Neuronal stem cell (in vitro differentiated cells): Measurements from ENCODE around the gene MAB21L4.
A peak's percentile ranks its signal among the peaks of the same experiment; 100 is the strongest.

Experiments
- DNase-seq: peaks from one replicate; pipeline ENCODE4 v3.0.0-alpha.2; 2013; ENCODE audit warnings: low spot score
- H2AFZ ChIP-seq: one replicate; pipeline ENCODE4 v1.6.1; 2013; ENCODE audit warnings: mild to moderate bottlenecking, low read length, inconsistent platforms
- H2AK5ac ChIP-seq: 2 replicates; pipeline ENCODE4 v1.6.1; 2013; ENCODE audit warnings: low read depth, mild to moderate bottlenecking, inconsistent platforms, low read length, moderate library complexity, mixed read lengths
- H2BK120ac ChIP-seq: 2 replicates; pipeline ENCODE4 v1.6.1; 2013; ENCODE audit warnings: low read depth, mild to moderate bottlenecking, inconsistent platforms, low read length, moderate library complexity, mixed read lengths
- H2BK12ac ChIP-seq: one replicate; pipeline ENCODE4 v1.6.1; 2013; ENCODE audit warnings: low read length, inconsistent platforms
- H2BK15ac ChIP-seq: 2 replicates; pipeline ENCODE4 v1.6.1; 2013; ENCODE audit warnings: mild to moderate bottlenecking, low read length, inconsistent platforms, mixed read lengths
- H2BK5ac ChIP-seq: one replicate; pipeline ENCODE4 v1.6.1; 2013; ENCODE audit warnings: inconsistent platforms, mild to moderate bottlenecking, low read length, moderate library complexity
- H3K14ac ChIP-seq: one replicate; pipeline ENCODE4 v1.6.1; 2013; ENCODE audit warnings: low read length, inconsistent platforms
- H3K18ac ChIP-seq: 2 replicates; pipeline ENCODE4 v1.6.1; 2013; ENCODE audit warnings: low read length, inconsistent platforms
- H3K23ac ChIP-seq: 2 replicates; pipeline ENCODE4 v1.6.1; 2013; ENCODE audit warnings: low read depth, mild to moderate bottlenecking, mixed read lengths, low read length, inconsistent platforms; ENCODE audit not compliant: poor library complexity
- H3K27ac ChIP-seq: replicated peaks from 3 replicates; pipeline ENCODE4 v1.5.1; 2013; ENCODE audit warnings: low read length, inconsistent platforms
- H3K27me3 ChIP-seq, 3 experiments: 2 replicates each; pipeline ENCODE4 v1.6.1; 2013; ENCODE audit warnings: low read length in 3 of 3, mild to moderate bottlenecking in 2 of 3, inconsistent platforms in 1 of 3, low read depth in 1 of 3, mixed read lengths in 1 of 3, moderate library complexity in 1 of 3; ENCODE audit not compliant: control insufficient read depth in 3 of 3, insufficient read depth in 3 of 3
- H3K36me3 ChIP-seq, 2 donors: replicated peaks in 1 of 2; 2 replicates each; pipeline ENCODE4 v1.6.1; 2013; ENCODE audit warnings: low read length in 2 of 2; ENCODE audit not compliant: control insufficient read depth in 2 of 2, insufficient read depth in 2 of 2
- H3K4ac ChIP-seq: 2 replicates; pipeline ENCODE4 v1.6.1; 2013; ENCODE audit warnings: inconsistent platforms, mild to moderate bottlenecking, low read length, moderate library complexity
- H3K4me1 ChIP-seq, 2 donors: 1 replicate in 1 of 2; 2 replicates in 1 of 2; pipeline ENCODE4 v1.6.1; 2013; ENCODE audit warnings: low read length in 2 of 2, low read depth in 1 of 2; ENCODE audit not compliant: control insufficient read depth in 2 of 2, insufficient read depth in 1 of 2
- H3K4me2 ChIP-seq: one replicate; pipeline ENCODE4 v1.6.1; 2013; ENCODE audit warnings: mild to moderate bottlenecking, low read length, inconsistent platforms; ENCODE audit not compliant: insufficient read depth, poor library complexity, severe bottlenecking
- H3K4me3 ChIP-seq, 2 donors: 2 replicates each; pipeline ENCODE4 v1.5.1; 2013; ENCODE audit warnings: low read length in 2 of 2, mild to moderate bottlenecking in 2 of 2, inconsistent platforms in 1 of 2, moderate library complexity in 1 of 2
- H3K79me1 ChIP-seq: one replicate; pipeline ENCODE4 v1.6.1; 2013; ENCODE audit warnings: low read depth, mild to moderate bottlenecking, inconsistent platforms, low read length, moderate library complexity
- H3K9ac ChIP-seq: one replicate; pipeline ENCODE4 v1.6.1; 2013; ENCODE audit warnings: mild to moderate bottlenecking, low read depth, low read length, inconsistent platforms; ENCODE audit not compliant: poor library complexity
- H3K9me3 ChIP-seq, 2 donors: replicated peaks in 1 of 2; 2 replicates each; pipeline versions ENCODE3 to v1.6.1; 2013; ENCODE audit warnings: low read length in 2 of 2, mild to moderate bottlenecking in 2 of 2, inconsistent platforms in 1 of 2, low read depth in 1 of 2, mixed read lengths in 1 of 2, moderate library complexity in 1 of 2; ENCODE audit not compliant: control insufficient read depth in 2 of 2, insufficient read depth in 1 of 2
- H4K8ac ChIP-seq: one replicate; pipeline ENCODE4 v1.6.1; 2013; ENCODE audit warnings: low read depth, mild to moderate bottlenecking, inconsistent platforms, low read length, moderate library complexity
- H4K91ac ChIP-seq: one replicate; pipeline ENCODE4 v1.6.1; 2013; ENCODE audit warnings: low read length, low read depth, mild to moderate bottlenecking, inconsistent platforms; ENCODE audit not compliant: poor library complexity
- WGBS, 2 donors: extraction: QIAGEN DNeasy Blood & Tissue Kit; methylation state at CpG; one replicate each; pipeline ENCODE4 v1.1.7; 2013; ENCODE audit warnings: missing lambda C conversion rate in 2 of 2, mixed read lengths in 1 of 2; ENCODE audit not compliant: insufficient read length in 2 of 2, insufficient replicate concordance in 1 of 2; ENCODE audit errors: extremely low coverage in 2 of 2; 5-methylcytosine and 5-hydroxymethylcytosine counted together

Gene MAB21L4

GRCh38 chr2:240871071-240871958 is 24.6 kb downstream of the MAB21L4 start:
- Histone ChIP-seq H3K4me3 (no peak overlapping the region), H2AFZ (no peak overlapping the region), H3K9me3 (no peaks in the 10 kb centered on the region), H3K14ac (no peak overlapping the region), H3K36me3 (peaks cover 0 to 2% of the 10 kb centered on the region in 2 donors), H3K23ac (no peak overlapping the region), H3K18ac (peak overlapping the region; percentile 60), H4K8ac (no peak overlapping the region), H3K27me3 (peaks cover 0 to 75% (median 0%) of the 10 kb centered on the region in 3 experiments), H3K9ac (no peak overlapping the region), H2BK120ac (no peak overlapping the region), H2BK12ac (no peak overlapping the region), H3K4me2 (no peak overlapping the region), H3K79me1 (peaks cover 2% of the 10 kb centered on the region), H3K4me1 (peaks cover 0 to 4% of the 10 kb centered on the region in 2 donors), H2AK5ac (peak overlapping the region; percentile 81), H4K91ac (no peak overlapping the region), H2BK5ac (peak overlapping the region; percentile 93), H3K27ac (no peak overlapping the region), H2BK15ac (no peak overlapping the region), H3K4ac (no peak overlapping the region)
- DNase-seq = no peak
- WGBS, 2 donors = no CpG with 5 or more reads among the region's 16 CpGs

GRCh38 chr2:240869956-240870875 is 25.7 kb downstream of the MAB21L4 start:
- Histone ChIP-seq H3K4me1 (peaks cover 0 to 4% of the 10 kb centered on the region in 2 donors), H3K27ac (no peak overlapping the region), H3K14ac (peak overlapping the region; percentile 73), H2BK120ac (no peak overlapping the region), H3K4me3 (no peak overlapping the region), H3K4ac (no peak overlapping the region), H2BK12ac (peak overlapping the region; percentile 30), H2BK5ac (peak overlapping the region; percentile 93), H3K4me2 (no peak overlapping the region), H2AFZ (no peak overlapping the region), H2BK15ac (no peak overlapping the region), H4K8ac (no peak overlapping the region), H4K91ac (no peak overlapping the region), H2AK5ac (peak overlapping the region; percentile 64), H3K9ac (no peak overlapping the region), H3K9me3 (no peaks in the 10 kb centered on the region), H3K27me3 (peaks cover 0 to 75% (median 0%) of the 10 kb centered on the region in 3 experiments), H3K23ac (peak overlapping the region; percentile 37), H3K18ac (peak overlapping the region; percentile 13), H3K36me3 (peaks cover 0 to 2% of the 10 kb centered on the region in 2 donors), H3K79me1 (peaks cover 2% of the 10 kb centered on the region)
- no peak for DNase-seq
- no CpG with 5 or more reads among the region's 15 CpGs for WGBS, 2 donors

GRCh38 chr2:240869109-240869955 is 26.6 kb downstream of the MAB21L4 start:
- no peak overlapping the region for H3K9ac ChIP-seq
- H2BK120ac ChIP-seq = no peak overlapping the region
- H3K27me3 ChIP-seq = peaks cover 0 to 75% (median 0%) of the 10 kb centered on the region in 3 experiments
- H3K79me1 ChIP-seq = peaks cover 2% of the 10 kb centered on the region
- H3K14ac ChIP-seq = peak overlapping the region; percentile 60
- no peak overlapping the region for H3K4me2 ChIP-seq
- no peak overlapping the region for H2BK12ac ChIP-seq
- no peak overlapping the region for H2AFZ ChIP-seq
- H3K23ac ChIP-seq = peak overlapping the region; percentile 45
- H3K27ac ChIP-seq = no peak overlapping the region
- no peak overlapping the region for H4K91ac ChIP-seq
- DNase-seq = no peak
- peak overlapping the region; percentile 87 for H2AK5ac ChIP-seq
- no peak overlapping the region for H3K4ac ChIP-seq
- H2BK5ac ChIP-seq = no peak overlapping the region
- H3K4me1 ChIP-seq = peaks cover 0 to 4% of the 10 kb centered on the region in 2 donors
- peak overlapping the region; percentile 25 for H2BK15ac ChIP-seq
- peak overlapping the region; percentile 44 for H3K18ac ChIP-seq
- WGBS, 2 donors = no CpG with 5 or more reads among the region's 25 CpGs
- peak overlapping the region; percentile 72 for H4K8ac ChIP-seq
- no peaks in the 10 kb centered on the region for H3K9me3 ChIP-seq
- H3K4me3 ChIP-seq = no peak overlapping the region
- peaks cover 0 to 2% of the 10 kb centered on the region in 2 donors for H3K36me3 ChIP-seq
